GM12865 (cell line): Measurements from ENCODE around the gene FAM217B.

Experiments
- DNase-seq: peaks from one replicate; pipeline ENCODE4 v3.0.0; 2010; ENCODE audit warnings: low read depth
- H3K4me3 ChIP-seq: 2 replicates; pipeline ENCODE4 v1.5.1; 2011; ENCODE audit warnings: mild to moderate bottlenecking, low read depth, low read length, control low read depth
- TF ChIP-seq, protein P1 (sequence below): IDR thresholded peaks from 2 replicates; pipeline ENCODE4 v1.5.1; 2011; ENCODE audit warnings: low read length, control low read depth, low read depth, inconsistent platforms; ENCODE audit not compliant: insufficient read depth; ENCODE audit errors: missing control alignments

Gene FAM217B

DNA sequence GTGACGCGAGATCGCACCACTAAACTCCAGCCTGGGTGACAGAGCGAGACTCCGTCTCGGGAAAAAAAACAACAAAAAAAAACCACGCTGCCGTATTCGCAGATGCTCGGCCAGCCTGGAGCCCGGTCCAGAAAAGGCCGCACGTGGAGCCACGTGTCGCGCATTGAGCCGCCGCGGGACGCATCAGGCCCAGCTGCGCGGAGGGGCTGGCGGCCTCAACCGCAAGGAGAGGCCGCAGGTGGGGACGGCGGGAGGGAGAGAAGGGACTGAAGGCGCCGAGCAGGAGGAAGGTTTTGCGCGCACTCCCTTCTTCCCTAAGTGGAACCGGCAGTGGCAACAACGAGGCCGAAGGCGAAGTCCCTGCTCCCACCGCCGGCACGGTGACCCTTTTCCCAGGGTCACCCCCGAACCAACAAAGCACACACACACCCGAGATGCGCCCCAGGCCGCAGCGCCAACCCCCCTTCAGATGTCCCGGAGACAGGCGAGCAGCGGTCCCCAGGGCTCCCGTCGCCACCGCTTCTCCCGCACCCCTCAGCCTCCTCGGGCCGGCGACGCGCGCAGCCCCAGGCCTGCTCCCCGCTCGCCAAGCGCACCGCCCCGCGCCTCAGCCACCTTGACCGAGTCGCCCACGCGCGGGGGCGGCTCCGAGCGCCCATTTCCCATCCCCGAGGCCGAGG, 7.4 kb upstream of the FAM217B start:
- H3K4me3 ChIP-seq, result no peak overlapping the region; the same call in 1 of the 2 replicates

DNA sequence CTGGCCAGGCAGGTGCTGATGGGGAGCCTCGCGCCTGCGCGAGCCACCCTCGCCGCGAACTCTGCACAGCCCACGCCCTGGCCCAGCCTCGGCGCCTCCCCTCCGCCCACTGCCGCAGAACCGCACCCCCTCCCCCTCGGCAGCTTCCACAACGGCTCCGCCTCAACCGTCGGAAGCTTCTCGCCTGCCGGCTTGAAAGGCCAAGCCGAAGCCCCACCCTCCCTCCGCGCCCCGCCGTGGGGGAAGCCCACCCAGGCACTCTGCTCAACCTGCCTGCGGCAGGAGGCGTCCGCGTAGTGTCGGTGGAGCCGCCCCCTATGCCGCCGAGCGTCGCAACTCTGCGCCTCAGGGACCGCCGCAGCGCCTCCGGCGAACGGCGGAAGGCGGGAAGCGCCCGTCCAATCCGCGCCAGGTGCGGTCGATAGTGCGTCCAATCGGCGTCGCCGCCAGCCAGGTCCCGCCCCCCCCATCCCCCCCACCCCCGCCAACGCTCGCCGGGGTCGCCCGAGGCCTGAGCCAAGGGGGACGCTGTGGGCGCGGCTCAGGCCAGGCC, 6.8 kb upstream of the FAM217B start, which contains the start of gene SYCP2:
TSS of gene SYCP2 (minus strand) at position 342 of the 553 bp plus-strand sequence. CDS start 11,224 bp downstream, outside the sequence.
- TF ChIP-seq, protein P1, sequence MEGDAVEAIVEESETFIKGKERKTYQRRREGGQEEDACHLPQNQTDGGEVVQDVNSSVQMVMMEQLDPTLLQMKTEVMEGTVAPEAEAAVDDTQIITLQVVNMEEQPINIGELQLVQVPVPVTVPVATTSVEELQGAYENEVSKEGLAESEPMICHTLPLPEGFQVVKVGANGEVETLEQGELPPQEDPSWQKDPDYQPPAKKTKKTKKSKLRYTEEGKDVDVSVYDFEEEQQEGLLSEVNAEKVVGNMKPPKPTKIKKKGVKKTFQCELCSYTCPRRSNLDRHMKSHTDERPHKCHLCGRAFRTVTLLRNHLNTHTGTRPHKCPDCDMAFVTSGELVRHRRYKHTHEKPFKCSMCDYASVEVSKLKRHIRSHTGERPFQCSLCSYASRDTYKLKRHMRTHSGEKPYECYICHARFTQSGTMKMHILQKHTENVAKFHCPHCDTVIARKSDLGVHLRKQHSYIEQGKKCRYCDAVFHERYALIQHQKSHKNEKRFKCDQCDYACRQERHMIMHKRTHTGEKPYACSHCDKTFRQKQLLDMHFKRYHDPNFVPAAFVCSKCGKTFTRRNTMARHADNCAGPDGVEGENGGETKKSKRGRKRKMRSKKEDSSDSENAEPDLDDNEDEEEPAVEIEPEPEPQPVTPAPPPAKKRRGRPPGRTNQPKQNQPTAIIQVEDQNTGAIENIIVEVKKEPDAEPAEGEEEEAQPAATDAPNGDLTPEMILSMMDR, result no peak
- DNase-seq, result peak; percentile 80
- peak within 1 kb of the TSS; percentile 68 for H3K4me3 ChIP-seq

More for the DNA sequence above, 7.4 kb upstream of the FAM217B start:
- no peak for DNase-seq
- TF ChIP-seq, protein P1, result no peak

DNA sequence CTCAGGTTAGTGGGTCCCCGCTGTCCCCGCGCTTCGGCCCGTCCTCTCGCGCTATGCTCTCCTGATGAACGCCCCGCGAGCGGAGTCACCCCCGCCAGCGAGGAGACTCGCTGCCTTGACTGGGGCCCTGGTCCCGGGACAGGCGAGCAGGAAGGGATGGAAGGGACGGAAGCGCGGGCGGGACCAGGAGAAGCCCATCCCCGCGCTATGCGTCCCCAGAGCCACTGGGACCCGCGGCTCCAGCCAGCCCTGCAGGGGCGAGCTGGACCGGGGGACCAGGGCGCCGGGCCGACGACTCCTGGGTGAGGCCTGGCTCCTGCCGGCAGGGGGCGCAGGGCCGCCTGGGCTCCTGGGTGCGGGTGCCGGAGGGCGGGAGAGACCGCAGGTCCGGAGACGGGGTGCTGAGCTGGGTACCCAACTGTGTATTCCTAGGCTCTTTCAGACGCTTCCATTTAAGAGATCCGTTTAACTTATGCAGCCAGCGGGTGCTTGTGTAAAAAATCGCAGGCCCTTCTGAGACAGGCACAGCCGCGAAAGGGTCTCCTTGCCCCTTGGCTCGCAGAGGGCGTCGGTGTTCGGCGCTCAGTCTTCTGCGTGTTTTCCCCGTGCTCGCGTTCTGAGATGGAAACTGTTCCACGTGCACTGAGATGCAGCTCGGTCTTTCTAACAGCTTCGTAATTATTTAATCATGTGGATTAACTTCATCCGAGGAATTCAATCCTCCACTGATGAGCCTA, 6.2 kb upstream of the FAM217B start:
- peak overlapping the region; percentile 68 for H3K4me3 ChIP-seq
- TF ChIP-seq, protein P1, result peak; percentile 79
- peak; percentile 75 for DNase-seq

DNA sequence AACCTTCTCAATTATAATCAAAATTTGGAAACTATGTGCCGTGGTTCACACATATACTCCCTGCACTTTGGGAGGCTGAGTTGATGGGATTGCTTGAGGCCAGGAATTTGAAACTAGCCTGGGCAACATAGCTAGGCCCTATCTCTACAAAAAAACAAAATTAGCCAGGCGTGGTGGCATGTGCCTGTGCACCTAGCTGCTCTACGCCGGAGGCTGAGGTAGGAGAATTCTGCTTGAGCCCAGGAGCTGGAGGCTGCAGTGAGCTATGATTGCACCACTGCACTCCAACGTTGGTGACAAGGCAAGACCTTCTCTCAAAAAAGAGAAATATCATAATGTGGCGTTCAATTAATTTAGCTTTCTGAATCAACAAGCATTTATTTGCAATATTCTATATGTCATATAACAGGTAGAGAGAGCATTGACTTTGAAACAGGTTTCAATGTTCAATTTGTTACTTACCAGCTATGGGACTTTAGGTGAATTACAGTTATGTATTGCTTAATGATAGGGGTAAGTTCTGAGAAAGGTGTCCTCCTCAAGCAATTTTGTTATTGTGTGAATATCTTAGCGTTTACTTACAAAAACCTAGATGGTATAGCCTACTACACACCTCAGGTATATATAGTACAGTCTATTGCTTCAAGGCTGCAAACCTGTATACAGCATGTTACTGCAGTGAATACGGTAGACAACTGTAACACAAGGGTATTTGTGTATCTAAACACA, 4.6 kb upstream of the FAM217B start:
- TF ChIP-seq, protein P1, result no peak
- no peak overlapping the region for H3K4me3 ChIP-seq
- no peak for DNase-seq

DNA sequence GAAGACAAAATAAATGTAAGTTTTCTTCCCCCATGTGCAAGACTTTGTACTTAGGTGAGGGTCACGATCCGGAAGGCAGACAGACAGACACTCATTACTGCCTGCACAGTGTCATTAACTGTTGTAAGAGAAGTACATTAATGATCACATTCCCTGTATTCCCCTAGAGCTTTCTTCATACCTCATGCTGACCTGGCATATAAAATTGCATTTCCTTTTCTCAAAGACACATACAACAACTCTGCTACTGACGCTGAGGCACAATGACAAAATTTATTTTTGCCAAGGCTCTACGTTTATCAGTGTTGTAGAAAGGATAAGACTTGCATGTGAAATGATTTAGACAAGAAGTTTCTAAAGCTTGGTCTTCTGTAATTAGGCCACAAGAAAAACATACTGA, 3.8 kb upstream of the FAM217B start:
- TF ChIP-seq, protein P1, result no peak
- no peak overlapping the region for H3K4me3 ChIP-seq
- no peak for DNase-seq

DNA sequence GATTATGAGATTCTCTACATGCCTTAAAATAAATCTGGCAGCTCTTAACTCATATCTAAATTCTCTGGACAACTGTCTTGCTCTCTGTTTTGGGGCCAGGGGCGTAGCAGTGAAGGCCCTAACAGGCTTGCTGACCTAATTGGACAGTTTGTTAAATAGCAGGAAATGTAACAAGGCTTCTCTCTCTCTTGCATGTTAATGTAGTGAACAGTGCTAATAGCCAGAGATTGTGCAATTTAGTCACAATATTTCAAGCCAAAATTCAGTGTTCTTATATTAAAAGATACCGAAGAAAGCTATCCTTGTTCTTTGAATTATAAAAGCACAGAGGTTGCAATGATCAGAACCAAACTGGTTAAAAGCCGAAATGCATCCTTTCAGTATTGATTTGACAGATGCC, 3.0 kb upstream of the FAM217B start:
- TF ChIP-seq, protein P1, result no peak
- no peak for DNase-seq
- no peak overlapping the region for H3K4me3 ChIP-seq
